Measurements from ENCODE around the gene KRTAP4-9. TPM values are rescaled to one million over a fixed set of nuclear protein-coding genes. Genes with fewer than 3 reads are reported as not detected.
"Not testable (repeated sequence)": the region's sequence is repeated elsewhere in the genome, so short reads cannot be mapped to it uniquely, and the experiment has no call there.

KRTAP4-9 gene
- total RNA-seq, 1 experiment from 2014 or later = 1.0 TPM

DNA sequence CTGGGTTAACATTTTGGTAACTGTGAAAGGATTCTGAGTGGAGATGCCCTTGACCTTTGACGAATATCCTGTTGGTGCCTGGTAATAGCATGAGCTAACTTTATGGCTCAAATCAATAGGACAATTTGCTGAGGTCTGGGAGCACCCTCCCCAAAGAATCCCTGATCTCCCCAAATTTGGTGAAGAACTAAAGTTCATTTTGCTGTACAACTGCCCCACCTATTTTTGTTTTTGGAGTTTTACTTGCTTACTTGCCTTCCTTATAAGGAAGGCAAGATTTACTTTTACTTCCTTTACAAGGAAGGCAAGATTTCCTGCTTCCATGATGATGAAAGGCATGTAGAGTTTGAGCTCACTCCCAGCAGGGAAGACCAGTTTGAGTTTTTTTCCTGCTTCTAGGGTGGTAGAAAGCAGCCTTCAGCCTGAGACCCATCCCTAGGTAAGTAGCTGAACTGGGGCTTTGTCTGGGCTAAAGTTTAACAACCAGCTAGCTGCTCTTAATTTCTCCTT is 2.8 kb downstream of the KRTAP4-9 start:
- Histone ChIP-seq H3K4me1 (ENCODE audit: insufficient read depth, low read length, poor library complexity, severe bottlenecking) (no peaks in the 10 kb centered on the region), H3K27ac (ENCODE audit: low read depth, low read length, poor library complexity, severe bottlenecking) (no peak overlapping the region), H3K27me3 (replicated peaks; ENCODE audit: insufficient read depth, low read depth, low read length, poor library complexity) (no peaks in the 10 kb centered on the region), H3K36me3 (ENCODE audit: insufficient read depth, low read length, poor library complexity, severe bottlenecking) (no peaks in the 10 kb centered on the region), H3K4me3 (ENCODE audit: low read depth, low read length, poor library complexity, severe bottlenecking) (no peak overlapping the region), H3K9me3 (ENCODE audit: low read depth, low read length, poor library complexity, severe bottlenecking) (no peaks in the 10 kb centered on the region)
- ChIA-PET CTCF (no interaction called here), POLR2A (ENCODE audit: low non-redundant PET) (no interaction called here)
- BruUV-seq (replicated peaks) = no TSS peak
- intact Hi-C loops (cut with micrococcal nuclease; ENCODE audit: unreplicated experiment) = no loop called here
- TF ChIP-seq, protein P1, sequence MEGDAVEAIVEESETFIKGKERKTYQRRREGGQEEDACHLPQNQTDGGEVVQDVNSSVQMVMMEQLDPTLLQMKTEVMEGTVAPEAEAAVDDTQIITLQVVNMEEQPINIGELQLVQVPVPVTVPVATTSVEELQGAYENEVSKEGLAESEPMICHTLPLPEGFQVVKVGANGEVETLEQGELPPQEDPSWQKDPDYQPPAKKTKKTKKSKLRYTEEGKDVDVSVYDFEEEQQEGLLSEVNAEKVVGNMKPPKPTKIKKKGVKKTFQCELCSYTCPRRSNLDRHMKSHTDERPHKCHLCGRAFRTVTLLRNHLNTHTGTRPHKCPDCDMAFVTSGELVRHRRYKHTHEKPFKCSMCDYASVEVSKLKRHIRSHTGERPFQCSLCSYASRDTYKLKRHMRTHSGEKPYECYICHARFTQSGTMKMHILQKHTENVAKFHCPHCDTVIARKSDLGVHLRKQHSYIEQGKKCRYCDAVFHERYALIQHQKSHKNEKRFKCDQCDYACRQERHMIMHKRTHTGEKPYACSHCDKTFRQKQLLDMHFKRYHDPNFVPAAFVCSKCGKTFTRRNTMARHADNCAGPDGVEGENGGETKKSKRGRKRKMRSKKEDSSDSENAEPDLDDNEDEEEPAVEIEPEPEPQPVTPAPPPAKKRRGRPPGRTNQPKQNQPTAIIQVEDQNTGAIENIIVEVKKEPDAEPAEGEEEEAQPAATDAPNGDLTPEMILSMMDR (conservative IDR thresholded peaks at IDR 0.05; ENCODE audit: low read depth, low read length) = no peak
- TF ChIP-seq EZH2 (IDR thresholded peaks at IDR 0.05; ENCODE audit: borderline replicate concordance, low read depth, low read length, poor library complexity, severe bottlenecking) = no peak
- DNase-seq (ENCODE audit: low spot score) = no peak

DNA sequence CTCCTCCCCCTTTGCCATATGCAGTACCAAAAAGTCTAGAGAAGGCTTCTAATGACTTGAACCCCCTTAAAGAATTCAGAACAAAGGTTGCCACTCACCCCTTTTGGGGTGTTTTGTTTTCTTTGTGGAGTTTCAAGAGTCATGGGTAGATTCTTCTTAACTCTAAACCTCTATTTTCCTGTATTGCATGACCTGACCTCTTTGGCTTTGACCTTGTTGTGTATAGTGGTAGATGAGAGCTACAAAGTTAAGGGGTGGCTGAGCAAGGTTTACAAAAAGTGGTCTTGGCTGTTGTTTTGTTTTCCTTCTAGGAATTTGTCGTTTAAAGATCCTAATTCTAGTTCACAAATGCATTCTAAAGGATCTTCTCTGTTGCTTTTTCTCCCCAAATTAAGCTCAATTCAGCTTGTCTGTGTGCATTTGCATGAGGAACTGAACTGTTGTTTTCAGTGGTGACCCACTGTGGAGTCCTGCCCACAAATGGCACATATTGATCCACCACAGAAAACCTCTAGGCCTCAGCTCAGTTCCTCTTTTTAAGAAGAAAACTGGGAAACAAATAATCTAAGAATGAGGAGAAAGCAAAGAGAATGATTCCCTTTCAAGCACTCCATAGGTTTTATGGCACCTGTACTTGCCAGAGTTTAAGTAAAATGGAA is 3.7 kb downstream of the KRTAP4-9 start:
- CTCF ChIA-PET; H3K36me3 ChIP-seq (ENCODE audit: insufficient read depth, low read length, poor library complexity, severe bottlenecking); POLR2A ChIA-PET (ENCODE audit: low non-redundant PET); H3K4me3 ChIP-seq (ENCODE audit: low read depth, low read length, poor library complexity, severe bottlenecking); H3K27me3 ChIP-seq (replicated peaks; ENCODE audit: insufficient read depth, low read depth, low read length, poor library complexity); H3K9me3 ChIP-seq (ENCODE audit: low read depth, low read length, poor library complexity, severe bottlenecking); BruUV-seq (replicated peaks); intact Hi-C loops (cut with micrococcal nuclease; ENCODE audit: unreplicated experiment); H3K4me1 ChIP-seq (ENCODE audit: insufficient read depth, low read length, poor library complexity, severe bottlenecking); H3K27ac ChIP-seq (ENCODE audit: low read depth, low read length, poor library complexity, severe bottlenecking); DNase-seq (ENCODE audit: low spot score): not testable (repeated sequence)

DNA sequence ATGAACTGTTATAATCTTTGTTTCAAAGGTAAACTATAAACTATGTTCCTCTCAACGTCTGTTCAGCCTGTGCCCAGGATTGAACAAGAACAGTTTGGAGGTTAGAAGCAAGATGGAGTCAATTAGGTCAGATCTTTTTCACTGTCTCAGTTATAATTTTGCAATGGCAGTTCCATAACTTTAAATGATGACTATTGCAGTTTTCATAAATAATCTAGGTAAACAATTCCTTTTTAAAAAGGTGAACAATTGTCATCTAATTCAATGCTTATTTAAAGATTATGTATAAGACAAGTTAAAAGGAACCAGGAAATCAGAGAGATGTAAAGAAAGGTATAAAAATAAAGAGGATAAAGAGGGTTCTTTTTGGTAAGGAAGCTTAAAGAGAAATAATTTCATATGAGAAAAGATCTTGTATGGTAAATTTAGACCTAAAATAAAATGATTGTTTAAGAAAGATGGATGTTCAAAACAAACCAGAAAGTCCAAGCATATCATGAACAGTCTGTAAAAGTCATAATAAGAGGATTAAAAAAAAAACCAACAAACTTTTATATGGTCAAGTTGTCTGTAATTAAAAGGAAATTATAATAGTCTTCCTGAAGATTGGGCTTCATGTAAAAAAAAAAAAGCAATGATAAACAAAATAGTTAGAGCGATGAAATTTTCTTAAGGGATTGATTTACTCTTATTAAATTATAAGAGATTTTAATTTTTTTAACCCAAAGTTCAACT is 6.1 kb downstream of the KRTAP4-9 start:
- no TSS peak for BruUV-seq (replicated peaks)
- CTCF ChIA-PET = no interaction called here
- Histone ChIP-seq H3K4me3 (ENCODE audit: low read depth, low read length, poor library complexity, severe bottlenecking) (no peak overlapping the region), H3K27ac (ENCODE audit: low read depth, low read length, poor library complexity, severe bottlenecking) (no peak overlapping the region), H3K27me3 (replicated peaks; ENCODE audit: insufficient read depth, low read depth, low read length, poor library complexity) (no peaks in the 10 kb centered on the region), H3K36me3 (ENCODE audit: insufficient read depth, low read length, poor library complexity, severe bottlenecking) (no peaks in the 10 kb centered on the region), H3K4me1 (ENCODE audit: insufficient read depth, low read length, poor library complexity, severe bottlenecking) (no peaks in the 10 kb centered on the region), H3K9me3 (ENCODE audit: low read depth, low read length, poor library complexity, severe bottlenecking) (no peaks in the 10 kb centered on the region)
- POLR2A ChIA-PET (ENCODE audit: low non-redundant PET) = no interaction called here
- intact Hi-C loops (cut with micrococcal nuclease; ENCODE audit: unreplicated experiment) = no loop called here
- DNase-seq (ENCODE audit: low spot score) = no peak
- TF ChIP-seq, protein P1 (conservative IDR thresholded peaks at IDR 0.05; ENCODE audit: low read depth, low read length) = no peak
- TF ChIP-seq EZH2 (IDR thresholded peaks at IDR 0.05; ENCODE audit: borderline replicate concordance, low read depth, low read length, poor library complexity, severe bottlenecking) = no peak

All from A673 (cell line).